PC-3 (cell line): Measurements from ENCODE around the gene GRWD1. TPM values are rescaled to one million over a fixed set of nuclear protein-coding genes. Genes with fewer than 3 reads are reported as not detected.

Experiments used
- ATAC-seq: fragments of 200-7000 bp; cut with Tn5 transposase; 2 replicates; pipeline ENCODE4 v1.9.1; 2020; ENCODE audit warnings: mild to moderate bottlenecking, moderate library complexity
- BruUV-seq: library from RNA; stranded (reverse); fragments of 400-500 nt; replicated peaks from 2 replicates; lab custom pipeline; 2021; lab: Mats Ljungman, UMichigan
- CTCF ChIA-PET: fragments of 300-600 bp; sonication (Branson Sonifier 250); formaldehyde crosslinking; loops from one replicate; lab custom pipeline; 2022; ENCODE audit warnings: antibody characterized with exemption; lab: Charles Lee
- POLR2A ChIA-PET: fragments of 300-600 bp; sonication (Branson Sonifier 250); formaldehyde crosslinking; loops from one replicate; lab custom pipeline; 2022; ENCODE audit warnings: antibody characterized with exemption; ENCODE audit not compliant: unreplicated experiment; lab: Charles Lee
- DNase-seq: peaks from one replicate; pipeline ENCODE4 v3.0.0-alpha.2; 2015
- H2AFZ ChIP-seq: fragments of 300-600 bp; sonication (generic); 2 replicates; pipeline ENCODE4 v1.6.0; 2016; ENCODE audit warnings: antibody characterized with exemption, low read length
- H3F3A ChIP-seq: fragments of 300-600 bp; sonication (generic); one replicate; pipeline ENCODE4 v1.6.0; 2017; ENCODE audit warnings: antibody characterized with exemption, low read length, control low read depth, mild to moderate bottlenecking; ENCODE audit not compliant: unreplicated experiment
- H3K27ac ChIP-seq: fragments of 300-600 bp; sonication (generic); 2 replicates; pipeline ENCODE4 v1.5.1; 2016; ENCODE audit warnings: mild to moderate bottlenecking, low read length
- H3K27me3 ChIP-seq: fragments of 300-600 bp; sonication (generic); 2 replicates; pipeline ENCODE4 v1.6.1; 2016; ENCODE audit warnings: low read length, mixed read lengths
- H3K36me3 ChIP-seq: fragments of 300-600 bp; sonication (generic); 2 replicates; pipeline ENCODE4 v1.6.1; 2016; ENCODE audit warnings: low read depth, mixed run types, low read length, mixed read lengths
- H3K4me1 ChIP-seq: fragments of 300-600 bp; sonication (generic); 2 replicates; pipeline ENCODE4 v1.5.1; 2016; ENCODE audit warnings: low read length; ENCODE audit not compliant: insufficient read depth
- H3K4me2 ChIP-seq: fragments of 300-600 bp; sonication (generic); 2 replicates; pipeline ENCODE4 v1.6.0; 2016; ENCODE audit warnings: low read length
- H3K4me3 ChIP-seq: fragments of 300-600 bp; sonication (generic); 2 replicates; pipeline ENCODE4 v1.5.1; 2016; ENCODE audit warnings: mild to moderate bottlenecking, low read length, mixed read lengths
- H3K79me2 ChIP-seq: fragments of 300-600 bp; sonication (generic); 2 replicates; pipeline ENCODE4 v1.6.1; 2017; ENCODE audit warnings: low read length, mixed read lengths
- H3K9ac ChIP-seq: fragments of 300-600 bp; sonication (generic); 2 replicates; pipeline ENCODE4 v1.6.0; 2016; ENCODE audit warnings: mild to moderate bottlenecking, low read length
- H3K9me2 ChIP-seq: fragments of 300-600 bp; sonication (generic); replicated peaks from 2 replicates; pipeline ENCODE4 v1.6.1; 2016; ENCODE audit warnings: mixed run types, low read length, mixed read lengths
- H3K9me3 ChIP-seq: fragments of 300-600 bp; sonication (generic); 2 replicates; pipeline ENCODE4 v1.6.1; 2016; ENCODE audit warnings: low read length, mixed read lengths
- H4K20me1 ChIP-seq: fragments of 300-600 bp; sonication (generic); 2 replicates; pipeline ENCODE4 v1.6.1; 2016; ENCODE audit warnings: low read length, mixed read lengths
- CTCF ChIP-seq: fragments of 300-600 bp; sonication (generic); conservative IDR thresholded peaks from 2 replicates; pipeline ENCODE4 v1.5.1; 2017; ENCODE audit warnings: antibody characterized with exemption, low read depth, mild to moderate bottlenecking, low read length
- EZH2 ChIP-seq: fragments of 300-600 bp; sonication (generic); IDR thresholded peaks from one replicate; pipeline ENCODE4 v1.6.1; 2017; ENCODE audit warnings: antibody characterized with exemption, mild to moderate bottlenecking, low read length; ENCODE audit not compliant: unreplicated experiment
- EZH2phosphoT487 ChIP-seq: fragments of 300-600 bp; sonication (generic); IDR thresholded peaks from 2 replicates; pipeline ENCODE4 v1.6.1; 2018; ENCODE audit warnings: mild to moderate bottlenecking, antibody characterized with exemption, low read length, borderline replicate concordance
- intact Hi-C: fragments of 100-400 bp; cut with micrococcal nuclease; formaldehyde crosslinking; loops from 2 replicates; pipeline ENCODE4 v1.9.0; 2023
- total RNA-seq: library from RNA; depleted of rRNA; stranded (reverse); fragments of >200 nt; gene quantifications from 2 replicates; pipeline ENCODE4 v1.2.3, GENCODE V29; 2014

Gene GRWD1
- total RNA-seq, 1 experiment from 2014 or later = 33.2 TPM

DNA sequence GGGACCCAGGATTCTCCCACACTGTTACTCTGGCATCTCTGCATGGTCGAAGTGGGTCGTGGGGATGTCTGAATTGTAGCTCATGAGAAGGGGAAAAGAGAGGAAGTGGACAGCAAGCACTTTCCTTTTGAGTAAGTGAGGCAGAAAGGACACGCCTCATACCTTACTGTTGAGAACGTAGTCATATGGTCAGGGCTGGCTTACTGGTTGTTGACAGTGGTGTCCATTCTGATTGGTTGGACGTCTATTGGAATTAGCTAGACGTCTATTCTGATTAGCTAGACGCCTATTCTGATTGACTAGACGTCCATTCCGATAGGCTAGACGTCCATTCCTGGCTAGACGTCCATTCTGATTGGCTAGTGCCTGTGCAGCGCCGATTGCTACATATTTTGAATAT is 39.9 kb upstream of the GRWD1 start:
- ChIA-PET CTCF (no interaction called here), POLR2A (no interaction called here)
- no TSS peak for BruUV-seq
- Histone ChIP-seq H3K4me3 (no peak overlapping the region), H3K36me3 (no peaks in the 10 kb centered on the region), H2AFZ (no peak overlapping the region), H3K9ac (no peak overlapping the region), H3K9me3 (no peaks in the 10 kb centered on the region), H3F3A (no peaks in the 10 kb centered on the region), H3K4me2 (no peak overlapping the region), H4K20me1 (no peaks in the 10 kb centered on the region), H3K27me3 (no peaks in the 10 kb centered on the region), H3K27ac (no peak overlapping the region), H3K9me2 (no peaks in the 10 kb centered on the region), H3K4me1 (no peaks in the 10 kb centered on the region), H3K79me2 (no peaks in the 10 kb centered on the region)
- DNase-seq (peak; percentile 36), ATAC-seq (no peak)
- TF ChIP-seq EZH2phosphoT487 = no peak
- no peak for TF ChIP-seq EZH2
- TF ChIP-seq CTCF = no peak
- intact Hi-C loops = no loop called here

- POLR2A ChIA-PET = no interaction called here
- Histone ChIP-seq H3K36me3 (no peaks in the 10 kb centered on the region), H3K27me3 (no peaks in the 10 kb centered on the region), H3K4me2 (no peak overlapping the region), H3K79me2 (no peaks in the 10 kb centered on the region), H3K4me3 (no peak overlapping the region), H3K9me2 (no peaks in the 10 kb centered on the region), H3K9ac (no peak overlapping the region), H3K9me3 (no peaks in the 10 kb centered on the region), H2AFZ (no peak overlapping the region), H3K27ac (no peak overlapping the region), H4K20me1 (no peaks in the 10 kb centered on the region), H3K4me1 (peaks cover 2% of the 10 kb centered on the region; the same call in 1 of the 2 replicates), H3F3A (no peaks in the 10 kb centered on the region)
- DNase-seq = peak; percentile 54
- peak; percentile 71 for ATAC-seq
- intact Hi-C loops = no loop called here
- no peak for TF ChIP-seq EZH2phosphoT487
- no peak for TF ChIP-seq EZH2
- CTCF ChIA-PET = no interaction called here
- BruUV-seq = no TSS peak
Observed at GRCh38 chr19:48413879-48414587, 31.8 kb upstream of the GRWD1 start.

DNA sequence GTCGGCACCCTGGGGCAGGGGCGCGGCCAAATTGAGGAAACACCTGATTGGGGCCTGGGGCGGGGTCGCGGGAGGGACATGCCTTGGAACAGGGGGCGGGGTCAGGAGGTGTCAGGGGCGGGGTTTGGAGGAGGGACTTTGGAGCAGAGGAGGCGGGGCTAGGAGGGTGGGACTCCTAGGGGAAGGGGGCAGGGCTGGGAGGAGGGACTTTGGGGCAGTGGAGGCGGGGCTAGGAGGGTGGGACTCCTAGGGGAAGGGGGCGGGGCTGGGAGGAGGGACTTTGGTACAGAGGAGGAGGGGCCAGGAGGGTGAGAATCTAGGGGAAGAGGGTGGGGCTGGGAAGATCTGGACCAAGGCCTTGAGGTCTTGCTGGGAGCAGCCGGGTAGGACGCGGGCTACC is 30.4 kb upstream of the GRWD1 start:
- H3K4me2 ChIP-seq = no peak overlapping the region
- no TSS peak for BruUV-seq
- no peaks in the 10 kb centered on the region for H4K20me1 ChIP-seq
- no peaks in the 10 kb centered on the region for H3K36me3 ChIP-seq
- no peaks in the 10 kb centered on the region for H3K27me3 ChIP-seq
- H3K9ac ChIP-seq = no peak overlapping the region
- no peak overlapping the region for H3K4me3 ChIP-seq
- POLR2A ChIA-PET = no interaction called here
- DNase-seq = peak; percentile 64
- CTCF ChIA-PET = no interaction called here
- H3K9me3 ChIP-seq = no peaks in the 10 kb centered on the region
- TF ChIP-seq CTCF = no peak
- TF ChIP-seq EZH2 = no peak
- TF ChIP-seq EZH2phosphoT487 = no peak
- H2AFZ ChIP-seq = no peak overlapping the region
- no peaks in the 10 kb centered on the region for H3K9me2 ChIP-seq
- H3K79me2 ChIP-seq = no peaks in the 10 kb centered on the region
- intact Hi-C loops = no loop called here
- H3K4me1 ChIP-seq = peaks cover 2% of the 10 kb centered on the region; the same call in 1 of the 2 replicates
- no peak overlapping the region for H3K27ac ChIP-seq
- ATAC-seq = peak; percentile 27; the same call in 1 of the 2 replicates
- H3F3A ChIP-seq = no peaks in the 10 kb centered on the region
